Activated CD4-positive, alpha-beta T cell treated with anti-CD3 and anti-CD28 coated beads for 4 hours (primary cell): ENCODE results near the gene THOC6.

Source experiments
- DNase-seq, 2 donors: peaks; one replicate each; pipeline ENCODE4 v3.0.0-alpha.2; 2020

Gene THOC6

DNA sequence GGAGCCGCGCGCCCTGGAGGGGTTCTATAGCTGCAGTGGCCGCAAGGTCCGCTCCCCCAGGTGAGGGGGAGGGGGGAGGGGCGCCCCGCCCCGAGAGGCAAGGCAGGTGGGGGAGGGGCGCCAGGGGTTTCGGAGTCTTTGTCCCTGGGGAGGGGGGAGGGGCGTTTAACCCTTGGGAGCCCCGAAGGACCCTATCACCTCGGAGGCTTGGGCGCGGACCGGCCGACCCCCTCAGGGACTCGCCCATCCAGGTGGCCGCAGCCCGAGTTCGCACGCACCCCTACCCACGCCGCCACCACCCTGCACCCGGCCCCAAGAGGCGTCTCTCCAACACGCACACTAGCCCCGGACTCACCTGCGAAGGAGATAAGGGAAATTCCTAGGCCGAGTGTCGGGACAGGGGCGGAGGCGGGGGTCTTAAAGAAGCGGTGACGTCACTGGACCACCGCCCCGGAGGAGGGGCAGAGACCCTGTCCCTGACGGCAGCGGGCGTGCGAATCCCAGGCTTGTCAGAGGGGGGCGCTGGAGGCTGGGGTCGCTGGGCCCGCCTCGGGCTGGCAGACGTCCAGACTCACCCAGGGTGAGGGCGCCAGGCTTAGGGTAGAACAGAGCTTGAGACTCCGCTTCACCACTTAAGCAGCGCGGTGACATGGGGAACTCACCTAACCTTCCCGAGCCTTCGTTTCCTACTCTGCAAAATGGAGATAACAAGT lies 5.9 kb upstream of the THOC6 start, which contains the start of gene CLDN6:
Gene CLDN6, minus strand, starts transcription at position 390 of the 713 bp plus-strand sequence. CDS start 2,162 bp downstream, outside the sequence.
- no peak for DNase-seq

DNA sequence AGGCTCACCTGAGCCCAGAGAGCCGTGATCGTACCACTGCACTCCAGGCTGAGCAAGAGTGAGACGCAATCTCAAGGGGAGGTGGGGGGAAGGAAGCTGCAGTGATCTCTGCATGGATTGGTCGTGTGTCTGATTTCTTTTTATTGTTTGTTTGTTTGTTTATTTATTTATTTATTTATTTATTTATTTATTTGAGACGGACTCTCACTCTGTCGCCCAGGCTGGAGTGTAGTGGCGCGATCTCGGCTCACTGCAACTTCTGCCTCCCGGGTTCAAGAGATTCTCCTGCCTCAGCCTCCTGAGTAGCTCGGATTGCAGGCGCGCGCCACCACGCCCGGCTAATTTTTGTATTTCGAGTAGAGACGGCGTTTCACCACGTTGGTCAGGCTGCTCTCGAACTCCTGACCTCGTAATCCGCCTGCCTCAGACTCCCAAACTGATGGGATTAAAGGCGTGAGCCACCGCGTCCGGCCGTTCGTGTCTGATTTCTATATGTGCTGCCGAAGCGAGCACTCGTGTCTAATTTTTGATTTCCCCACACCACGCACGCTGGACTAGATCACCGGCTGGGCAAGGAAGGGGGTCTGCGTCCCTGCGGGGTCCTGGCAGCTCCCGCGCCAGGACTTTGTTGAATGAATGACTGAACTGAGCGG lies 4.1 kb upstream of the THOC6 start:
- DNase-seq = no peak

DNA sequence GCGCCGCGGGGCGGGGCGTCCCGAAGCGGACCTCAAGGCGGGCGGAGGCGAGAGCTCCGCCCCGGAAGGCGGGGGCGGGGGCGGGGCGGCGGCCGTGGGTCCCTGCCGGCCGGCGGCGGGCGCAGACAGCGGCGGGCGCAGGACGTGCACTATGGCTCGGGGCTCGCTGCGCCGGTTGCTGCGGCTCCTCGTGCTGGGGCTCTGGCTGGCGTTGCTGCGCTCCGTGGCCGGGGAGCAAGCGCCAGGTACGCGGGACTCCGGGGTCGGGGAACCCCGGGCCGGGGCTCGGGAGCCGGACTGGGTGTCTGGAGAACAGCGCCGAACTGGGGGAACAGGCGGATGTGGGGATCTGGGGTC lies 3.6 kb upstream of the THOC6 start, which contains the start of gene TNFRSF12A:
Gene TNFRSF12A, plus strand, starts transcription at position 122 of the 357 bp plus-strand sequence. Its CDS starts 30 bp downstream, at position 152.
- DNase-seq = peak; percentile 55 to 68

DNA sequence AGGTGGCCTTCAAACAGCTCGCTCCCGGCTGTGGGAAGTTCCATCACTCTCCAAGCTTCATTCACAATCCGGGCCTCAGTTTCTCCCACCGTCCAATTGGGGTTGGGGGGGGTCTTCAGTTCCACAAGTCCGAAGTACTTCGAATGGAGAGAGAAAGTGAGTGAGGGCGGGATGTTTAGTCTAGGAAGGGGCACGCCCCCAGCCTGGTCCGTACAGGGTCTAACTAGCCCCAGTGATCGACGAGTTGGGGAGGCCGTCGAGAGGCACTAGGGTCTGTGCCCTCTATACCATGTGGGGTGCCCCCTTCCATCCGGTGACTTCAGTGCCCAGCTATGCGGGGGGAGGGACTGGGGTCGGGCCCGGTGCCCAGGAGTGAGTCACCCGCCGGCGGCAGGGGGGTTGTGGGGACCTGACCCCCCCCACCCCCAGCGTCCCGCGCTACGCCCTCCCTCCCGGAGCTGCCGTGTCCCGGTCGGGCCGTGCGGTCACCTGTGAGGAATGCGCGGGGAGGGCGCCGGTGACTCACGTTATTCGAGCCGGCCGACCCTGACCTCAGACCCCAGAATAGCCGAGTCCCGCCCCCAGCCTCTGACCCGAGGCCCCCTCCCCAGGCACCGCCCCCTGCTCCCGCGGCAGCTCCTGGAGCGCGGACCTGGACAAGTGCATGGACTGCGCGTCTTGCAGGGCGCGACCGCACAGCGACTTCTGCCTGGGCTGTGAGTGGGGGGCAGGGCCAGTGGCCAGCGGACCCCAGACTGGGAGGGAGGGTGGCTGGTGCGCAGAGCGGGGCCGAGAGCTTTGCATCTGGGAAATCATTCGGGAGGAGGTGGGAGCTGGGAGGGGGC lies 3.0 kb upstream of the THOC6 start:
- DNase-seq = peak; percentile 72 to 80

DNA sequence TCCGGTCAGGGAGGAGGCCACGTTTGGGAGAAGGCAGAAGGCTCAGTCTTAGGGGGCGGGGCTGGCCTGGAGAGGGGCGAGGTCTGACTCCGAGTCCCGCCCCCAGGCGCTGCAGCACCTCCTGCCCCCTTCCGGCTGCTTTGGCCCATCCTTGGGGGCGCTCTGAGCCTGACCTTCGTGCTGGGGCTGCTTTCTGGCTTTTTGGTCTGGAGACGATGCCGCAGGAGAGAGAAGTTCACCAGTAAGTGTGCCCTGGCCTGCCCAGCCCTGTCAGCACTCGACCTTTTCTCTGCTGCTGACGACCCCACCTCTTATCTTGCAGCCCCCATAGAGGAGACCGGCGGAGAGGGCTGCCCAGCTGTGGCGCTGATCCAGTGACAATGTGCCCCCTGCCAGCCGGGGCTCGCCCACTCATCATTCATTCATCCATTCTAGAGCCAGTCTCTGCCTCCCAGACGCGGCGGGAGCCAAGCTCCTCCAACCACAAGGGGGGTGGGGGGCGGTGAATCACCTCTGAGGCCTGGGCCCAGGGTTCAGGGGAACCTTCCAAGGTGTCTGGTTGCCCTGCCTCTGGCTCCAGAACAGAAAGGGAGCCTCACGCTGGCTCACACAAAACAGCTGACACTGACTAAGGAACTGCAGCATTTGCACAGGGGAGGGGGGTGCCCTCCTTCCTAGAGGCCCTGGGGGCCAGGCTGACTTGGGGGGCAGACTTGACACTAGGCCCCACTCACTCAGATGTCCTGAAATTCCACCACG lies 2.2 kb upstream of the THOC6 start:
- peak; percentile 90 for DNase-seq

DNA sequence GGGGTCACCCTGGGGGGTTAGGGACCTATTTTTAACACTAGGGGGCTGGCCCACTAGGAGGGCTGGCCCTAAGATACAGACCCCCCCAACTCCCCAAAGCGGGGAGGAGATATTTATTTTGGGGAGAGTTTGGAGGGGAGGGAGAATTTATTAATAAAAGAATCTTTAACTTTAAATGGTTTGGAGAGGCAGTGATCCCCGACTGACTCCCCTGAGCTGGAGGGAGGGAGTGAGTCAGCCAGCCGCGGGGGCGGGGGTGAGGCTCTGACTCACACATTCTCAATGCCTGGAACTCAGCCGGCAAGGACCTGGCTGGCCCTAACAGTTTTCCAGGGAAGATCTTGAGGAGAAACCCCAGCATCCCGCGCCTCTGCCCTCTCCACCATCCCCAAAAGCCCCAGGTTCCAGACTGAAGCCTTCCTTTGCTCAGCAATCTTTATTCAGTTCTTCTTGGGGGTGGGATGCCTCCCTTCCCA lies 1.6 kb upstream of the THOC6 start:
- peak; percentile 92 to 94 for DNase-seq

DNA sequence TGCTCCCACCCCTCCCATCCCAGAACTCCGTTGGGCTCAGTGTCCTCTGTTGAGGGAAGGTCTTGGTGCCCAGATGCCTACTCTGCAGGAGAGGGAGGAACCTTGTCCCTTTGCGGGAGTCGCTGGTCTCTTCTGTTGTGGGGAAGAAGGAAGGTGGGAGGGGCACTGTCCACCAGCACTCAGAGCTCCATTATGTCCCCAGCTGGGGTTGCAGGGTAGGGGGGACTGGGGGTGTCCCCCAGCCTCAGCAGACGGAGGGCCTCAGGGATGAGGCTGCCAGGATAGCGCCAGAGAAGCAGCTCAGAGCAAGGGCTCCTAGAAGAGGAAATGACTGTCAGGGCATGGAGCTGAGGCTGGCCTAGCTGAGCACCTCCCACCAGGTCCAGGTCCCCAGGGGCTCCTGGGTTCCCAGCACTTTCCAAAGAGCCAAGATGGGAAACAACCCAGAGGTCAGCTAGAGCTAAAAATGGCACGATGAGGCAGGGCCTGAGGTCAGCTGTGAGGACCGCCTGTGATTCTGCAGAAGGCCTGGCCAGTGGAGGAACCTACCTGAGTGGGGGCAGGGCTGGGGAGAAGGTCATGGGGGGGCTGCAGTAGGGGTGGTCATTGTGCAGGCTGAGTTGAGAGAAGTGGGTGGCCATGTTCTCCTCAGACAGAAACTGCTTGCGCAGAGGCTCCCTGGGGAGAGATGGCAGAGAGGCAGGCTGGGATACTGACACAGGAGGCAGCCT lies 986 bp upstream of the THOC6 start:
- no peak for DNase-seq

DNA sequence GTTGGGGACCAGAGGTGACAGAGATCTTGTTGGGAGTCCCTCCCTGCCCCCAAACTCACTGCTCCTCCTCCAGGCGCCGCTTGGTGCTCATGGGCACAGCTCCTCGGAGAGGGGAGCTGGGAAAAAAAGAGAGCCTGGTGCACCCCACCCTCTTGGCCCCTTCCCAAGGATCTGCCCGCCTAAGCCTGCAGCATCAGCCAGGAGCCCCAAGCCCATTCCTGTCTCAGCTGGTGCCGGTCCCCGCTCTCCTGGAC lies 493 bp upstream of the THOC6 start:
- no peak for DNase-seq

DNA sequence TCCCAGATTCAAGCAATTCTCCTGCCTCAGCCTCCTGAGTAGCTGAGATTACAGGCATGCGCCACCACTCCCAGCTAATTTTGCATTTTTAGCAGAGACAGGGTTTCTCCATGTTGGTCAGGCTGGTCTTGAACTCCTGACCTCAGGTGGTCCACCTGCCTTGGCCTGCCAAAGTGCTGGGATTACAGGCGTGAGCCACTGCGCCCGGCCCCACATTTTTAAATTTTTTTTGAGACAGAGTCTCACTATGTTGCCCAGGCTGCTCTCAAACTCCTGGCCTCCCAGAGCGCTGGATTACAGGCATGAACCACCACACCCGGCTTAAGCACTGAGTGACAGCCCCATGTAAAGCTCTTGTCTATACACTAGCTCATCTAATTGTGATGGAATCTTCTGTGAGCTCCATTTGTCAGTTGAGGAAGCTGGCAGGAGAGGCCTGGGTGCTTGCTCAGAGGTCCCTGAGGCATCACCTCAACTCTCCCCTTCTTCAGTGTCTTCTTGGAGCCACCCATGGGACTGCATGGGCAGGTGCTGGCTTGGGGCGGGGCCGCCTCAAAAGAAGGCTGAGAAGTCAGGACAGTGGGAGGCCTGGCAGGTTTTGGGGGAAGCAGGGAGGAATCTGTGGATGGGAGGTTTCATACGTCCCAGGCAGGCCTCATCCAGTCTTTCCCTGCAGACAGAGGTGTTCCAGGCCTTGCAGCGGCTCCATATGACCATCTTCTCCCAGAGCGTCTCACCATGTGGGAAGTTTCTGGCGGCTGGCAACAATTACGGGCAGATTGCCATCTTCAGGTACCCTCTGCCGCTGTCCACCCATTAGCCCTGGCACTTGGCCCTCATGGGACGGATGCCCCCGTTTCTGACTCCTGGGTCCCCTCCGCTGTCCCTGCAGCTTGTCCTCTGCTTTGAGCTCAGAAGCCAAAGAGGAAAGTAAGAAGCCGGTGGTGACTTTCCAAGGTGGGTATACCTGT lies 1.5 kb downstream of the THOC6 start:
- DNase-seq = no peak

DNA sequence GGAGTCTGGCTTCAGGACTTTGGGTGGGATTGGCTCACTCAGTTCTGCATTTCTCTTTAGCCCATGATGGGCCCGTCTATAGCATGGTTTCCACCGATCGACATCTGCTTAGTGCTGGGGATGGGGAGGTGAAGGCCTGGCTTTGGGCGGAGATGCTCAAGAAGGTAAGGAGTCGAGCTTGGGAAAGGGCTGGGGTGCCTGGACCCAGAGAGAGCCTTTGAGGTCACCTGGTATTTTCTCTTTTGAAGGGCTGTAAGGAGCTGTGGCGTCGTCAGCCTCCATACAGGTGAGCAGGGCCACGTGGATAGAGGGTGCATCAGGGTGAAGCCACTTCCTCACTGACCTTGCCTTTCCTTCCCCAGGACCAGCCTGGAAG lies 2.2 kb downstream of the THOC6 start:
- DNase-seq = no peak

DNA sequence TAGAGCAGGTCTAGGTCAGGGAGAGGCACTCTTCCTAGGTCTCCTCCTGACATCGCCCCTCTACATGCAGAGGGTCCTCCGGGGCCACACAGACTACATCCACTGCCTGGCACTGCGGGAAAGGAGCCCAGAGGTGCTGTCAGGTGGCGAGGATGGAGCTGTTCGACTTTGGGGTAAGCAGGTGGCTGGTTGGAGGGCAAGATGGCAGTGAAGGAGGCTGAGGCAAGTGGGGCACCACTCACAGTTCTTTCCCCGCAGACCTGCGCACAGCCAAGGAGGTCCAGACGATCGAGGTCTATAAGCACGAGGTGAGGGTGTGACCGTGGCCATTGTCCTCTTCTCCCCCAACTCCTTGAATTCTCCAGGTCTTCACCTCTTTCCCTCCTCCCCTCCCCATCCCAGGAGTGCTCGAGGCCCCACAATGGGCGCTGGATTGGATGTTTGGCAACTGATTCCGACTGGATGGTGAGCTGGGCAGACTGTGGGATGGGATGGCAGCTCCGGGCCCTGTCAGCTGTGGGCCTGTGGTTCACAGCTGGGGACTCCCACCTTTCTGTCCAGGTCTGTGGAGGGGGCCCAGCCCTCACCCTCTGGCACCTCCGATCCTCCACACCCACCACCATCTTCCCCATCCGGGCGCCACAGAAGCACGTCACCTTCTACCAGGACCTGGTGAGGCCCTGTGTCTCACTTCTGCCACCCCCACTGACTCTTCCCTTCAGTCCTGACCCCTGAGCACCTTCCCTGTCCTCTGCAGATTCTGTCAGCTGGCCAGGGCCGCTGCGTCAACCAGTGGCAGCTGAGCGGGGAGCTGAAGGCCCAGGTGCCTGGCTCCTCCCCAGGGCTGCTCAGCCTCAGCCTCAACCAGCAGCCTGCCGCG lies 3.0 kb downstream of the THOC6 start:
- no peak for DNase-seq

DNA sequence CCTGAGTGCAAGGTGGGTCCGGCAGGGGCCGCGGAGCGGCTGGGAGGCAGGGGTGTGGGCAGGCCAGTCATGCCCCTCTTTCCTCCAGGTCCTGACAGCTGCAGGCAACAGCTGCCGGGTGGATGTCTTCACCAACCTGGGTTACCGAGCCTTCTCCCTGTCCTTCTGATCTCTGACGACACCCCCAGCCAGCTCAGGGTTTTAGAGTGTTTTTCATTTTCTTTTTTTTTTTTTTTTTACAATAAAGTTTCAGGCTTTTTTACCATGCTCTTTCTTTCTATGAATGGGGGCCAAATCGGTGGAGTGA lies 3.6 kb downstream of the THOC6 start:
- DNase-seq = no peak

DNA sequence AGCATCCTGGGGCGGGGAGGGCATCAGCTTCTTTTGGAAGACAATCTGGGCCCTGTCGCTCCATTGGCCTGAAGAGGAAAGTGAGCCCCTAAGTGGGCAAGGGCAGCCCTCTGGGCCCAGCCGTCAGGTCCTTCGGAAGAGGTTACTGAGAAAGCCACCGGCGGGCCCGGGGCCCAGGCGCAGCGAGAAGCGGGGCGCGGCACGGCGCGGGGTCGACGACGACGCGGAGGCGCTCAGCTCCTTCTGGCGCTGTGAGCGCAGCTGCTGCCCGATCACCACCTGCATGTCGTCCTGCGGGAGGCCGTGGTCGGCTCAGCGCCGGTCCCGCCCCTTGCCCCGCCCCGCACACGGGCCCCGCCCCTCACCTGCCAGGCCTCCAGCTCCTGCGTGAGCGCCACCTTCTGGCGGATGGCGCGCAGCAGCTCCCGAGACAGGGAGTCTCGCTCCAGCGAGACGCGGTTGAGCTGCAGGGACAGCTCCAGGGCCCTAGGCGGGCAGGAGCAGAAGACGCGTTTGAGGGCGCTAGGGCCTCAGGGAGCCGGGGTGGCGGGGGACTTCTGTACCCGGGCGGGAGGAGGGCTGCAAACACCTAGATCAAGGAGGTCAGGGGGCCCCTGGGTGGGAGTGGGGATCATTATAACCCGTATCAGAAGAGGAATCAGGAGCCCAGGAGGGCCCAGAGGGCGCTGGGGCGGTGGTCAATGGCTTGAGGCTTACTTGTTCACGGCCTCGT lies 4.3 kb downstream of the THOC6 start:
- DNase-seq = peak; percentile 83 to 90

DNA sequence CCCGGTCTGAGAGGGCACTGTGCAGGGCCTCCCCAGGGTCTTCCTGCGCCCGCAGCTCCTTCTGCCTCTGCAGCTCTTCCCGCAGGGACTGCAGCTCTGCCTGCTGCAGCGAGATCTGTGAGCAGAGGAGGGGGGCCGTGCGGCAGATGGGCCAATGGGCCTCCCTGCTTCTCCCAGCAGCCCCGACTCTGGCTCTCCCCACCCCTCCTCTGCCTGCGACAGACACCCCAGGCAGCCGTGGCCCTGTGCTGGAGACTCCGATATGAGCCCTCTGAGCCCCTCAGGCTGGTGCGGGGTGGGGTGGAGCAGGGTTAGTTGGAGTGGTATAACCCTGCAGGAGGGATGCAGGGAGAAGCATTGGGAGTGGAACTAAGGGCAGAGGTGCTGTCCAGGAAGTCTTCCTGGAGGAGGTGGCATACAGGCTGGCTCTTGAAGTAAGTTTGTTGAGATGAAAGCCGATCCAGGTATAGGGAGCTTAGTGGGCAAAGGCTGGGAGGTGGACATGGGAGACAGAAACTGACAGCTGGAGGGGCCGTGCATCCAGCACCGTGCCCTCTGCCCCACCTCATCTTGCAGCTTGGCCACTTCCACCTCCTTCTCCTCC lies 5.0 kb downstream of the THOC6 start:
- DNase-seq = no peak

DNA sequence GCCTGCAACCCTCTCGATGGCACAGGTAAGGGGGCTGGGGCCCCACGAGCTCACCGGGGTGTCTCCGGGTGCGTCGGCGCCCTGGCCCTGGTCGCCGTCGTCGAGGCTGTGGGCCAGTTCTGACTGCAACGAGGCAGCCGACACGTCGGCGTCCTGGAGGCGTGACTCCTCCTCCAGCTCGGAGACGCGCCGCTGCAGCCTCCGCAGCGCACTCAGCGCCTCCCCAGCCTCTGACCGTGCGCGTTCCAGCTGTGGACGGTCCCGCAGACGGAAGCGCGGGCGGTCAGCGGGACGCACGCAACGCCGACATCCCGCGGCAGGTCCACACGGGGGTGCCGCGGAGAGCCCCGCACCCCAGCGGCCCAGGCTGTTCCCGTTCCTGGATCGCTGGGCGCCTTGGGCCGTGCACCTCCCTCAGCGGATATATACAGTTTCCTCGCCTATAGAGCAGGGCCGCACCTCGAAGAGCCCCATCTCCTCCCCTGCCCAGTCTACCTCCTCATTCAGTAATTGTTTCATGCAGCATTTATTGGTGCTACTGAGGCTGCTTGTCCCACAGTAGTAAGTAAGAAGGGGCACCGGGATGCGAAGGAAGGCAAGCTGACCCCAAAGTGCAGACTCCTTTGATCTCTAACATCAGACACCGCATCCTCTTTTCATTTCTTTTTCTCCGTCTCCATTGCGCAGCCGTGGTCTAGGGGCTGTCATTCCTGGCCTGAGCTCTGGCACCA lies 5.8 kb downstream of the THOC6 start:
- peak; percentile 43 to 55 for DNase-seq

DNA sequence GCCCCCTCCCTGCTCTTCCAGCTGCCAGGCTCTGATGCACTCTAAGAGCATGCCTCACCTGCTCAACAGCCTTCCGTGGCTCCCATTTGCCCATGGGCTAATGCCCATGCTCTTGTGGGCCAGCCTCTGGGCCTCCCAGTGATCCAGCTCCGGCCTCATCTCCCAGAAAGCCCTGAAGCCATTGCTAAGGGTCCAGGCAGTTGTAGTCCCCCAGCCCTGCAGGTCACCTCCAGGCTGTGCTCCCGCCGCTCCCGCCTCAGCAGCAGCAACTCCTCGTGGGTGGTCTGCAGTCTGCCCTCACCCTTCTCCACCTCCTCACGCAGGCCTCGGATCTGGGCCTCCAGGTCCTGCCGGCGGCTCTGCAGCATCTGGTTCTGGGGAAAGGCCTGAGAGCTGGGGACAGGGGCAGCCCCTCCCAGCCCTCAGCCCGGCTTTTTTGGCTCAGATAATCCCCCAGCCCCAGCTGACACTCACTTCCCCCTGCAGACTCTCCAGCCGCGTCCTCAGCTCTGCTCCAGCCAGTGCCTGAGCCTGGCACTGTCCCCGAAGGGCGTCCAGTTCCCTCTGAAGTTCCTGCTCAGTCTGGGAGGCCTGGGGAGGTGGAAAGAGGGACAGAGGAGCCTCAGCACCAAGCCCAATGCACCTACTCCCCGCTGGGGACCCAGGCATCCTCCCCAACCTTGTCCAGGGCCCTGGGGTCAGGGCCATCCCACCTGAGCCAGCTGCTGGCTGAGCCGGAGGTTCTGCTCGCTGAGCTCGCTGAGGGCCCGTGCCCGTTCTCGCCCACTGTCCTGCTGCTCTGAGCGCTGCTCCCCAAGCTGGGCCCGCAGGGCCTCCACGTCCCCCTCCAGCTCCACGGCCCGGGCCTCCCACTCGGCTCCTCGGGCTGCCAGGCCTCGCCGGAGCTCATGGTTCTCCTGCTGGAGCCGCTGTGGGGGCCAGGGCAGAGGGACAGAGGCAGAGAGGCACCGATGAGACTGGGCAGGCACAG lies 6.7 kb downstream of the THOC6 start:
- no peak for DNase-seq

DNA sequence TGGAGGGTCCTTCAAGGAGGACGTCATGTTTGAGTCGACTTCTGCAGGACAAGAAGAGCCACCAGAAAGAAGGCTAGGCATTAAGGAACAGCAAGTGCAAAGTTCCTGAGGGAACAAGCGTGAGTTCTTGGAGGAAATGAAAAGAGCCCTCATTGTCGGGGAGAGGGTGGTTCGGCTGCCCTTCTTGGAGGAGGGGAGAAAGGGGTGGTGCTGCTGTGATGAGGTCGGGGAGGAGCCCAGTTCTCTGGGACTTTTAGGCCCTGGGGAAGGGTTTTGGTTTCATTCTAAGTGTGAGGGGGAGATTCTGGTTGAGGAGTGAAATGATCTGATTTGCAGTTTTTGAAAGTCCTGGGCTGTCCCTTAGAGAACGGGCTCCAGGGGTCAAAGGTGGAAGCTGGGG lies 8.8 kb downstream of the THOC6 start:
- no peak for DNase-seq
